LNCAP (cell line): ENCODE measurements around the gene RGL1.

Experiments used
- CTCF ChIP-seq: fragments of 450-650 bp; IDR thresholded peaks from 2 replicates; pipeline ENCODE4 v1.5.1; 2017; ENCODE audit warnings: mild to moderate bottlenecking

The RGL1 gene

DNA sequence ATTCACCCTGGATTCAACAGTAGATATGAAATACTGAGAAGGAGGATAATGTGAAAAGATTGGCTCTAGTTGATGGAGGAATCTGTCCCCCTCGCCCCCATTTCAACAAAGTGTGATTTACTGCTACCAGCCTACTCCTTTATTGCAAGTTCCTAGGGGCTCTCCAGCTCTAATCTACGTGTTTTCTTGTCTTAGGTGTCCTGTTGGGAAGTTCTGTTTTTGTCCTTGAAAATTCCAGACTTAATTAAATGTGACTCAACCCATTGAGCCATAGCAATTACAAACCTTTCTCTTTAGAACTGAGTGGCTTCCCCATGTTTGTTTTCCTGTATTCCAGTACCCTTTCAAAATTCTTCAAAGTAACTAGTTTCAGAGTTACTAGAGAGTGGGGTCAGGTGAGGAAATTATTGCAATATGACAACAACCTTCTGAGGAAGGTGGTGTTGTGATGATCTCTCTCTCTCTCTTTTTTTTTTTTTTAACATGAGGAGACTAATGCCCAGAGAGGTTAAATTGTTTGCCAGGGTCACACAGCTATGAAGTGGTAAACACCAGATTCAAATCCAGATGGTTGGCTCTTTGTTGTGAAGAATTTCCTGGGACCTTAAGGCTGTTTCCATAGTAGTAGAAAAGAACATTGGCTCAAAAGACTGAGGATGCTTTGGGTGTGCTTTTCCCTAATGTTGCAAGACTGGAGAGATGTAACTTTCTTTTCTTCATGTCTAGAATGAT lies 3.5 kb downstream of the RGL1 start:
- TF ChIP-seq CTCF: no peak

DNA sequence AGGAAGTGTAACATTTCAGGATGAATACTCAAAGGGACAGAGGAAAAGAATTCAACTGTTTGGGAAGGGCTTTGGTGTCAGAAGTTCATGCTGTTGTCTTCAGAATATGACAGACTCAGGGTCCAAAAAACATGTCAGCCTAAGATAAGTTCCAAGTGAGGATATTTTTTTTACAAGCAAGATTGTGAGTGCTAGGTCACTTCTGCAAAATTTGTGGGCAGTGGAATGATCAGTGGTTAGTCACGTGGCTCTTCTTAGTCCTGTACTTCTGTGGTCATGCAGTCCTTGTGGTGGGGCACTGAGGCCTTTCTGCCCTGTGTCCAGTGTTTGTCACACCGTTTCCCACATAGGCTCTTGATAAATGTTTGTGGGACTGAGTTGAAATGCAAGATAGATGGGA lies 5.2 kb downstream of the RGL1 start:
- TF ChIP-seq CTCF: no peak

GRCh38 chr1:183810756-183811544 lies 6.0 kb downstream of the RGL1 start:
- no peak for TF ChIP-seq CTCF

- TF ChIP-seq CTCF: no peak
Measured at GRCh38 chr1:183812128-183812527, 7.2 kb downstream of the RGL1 start.

DNA sequence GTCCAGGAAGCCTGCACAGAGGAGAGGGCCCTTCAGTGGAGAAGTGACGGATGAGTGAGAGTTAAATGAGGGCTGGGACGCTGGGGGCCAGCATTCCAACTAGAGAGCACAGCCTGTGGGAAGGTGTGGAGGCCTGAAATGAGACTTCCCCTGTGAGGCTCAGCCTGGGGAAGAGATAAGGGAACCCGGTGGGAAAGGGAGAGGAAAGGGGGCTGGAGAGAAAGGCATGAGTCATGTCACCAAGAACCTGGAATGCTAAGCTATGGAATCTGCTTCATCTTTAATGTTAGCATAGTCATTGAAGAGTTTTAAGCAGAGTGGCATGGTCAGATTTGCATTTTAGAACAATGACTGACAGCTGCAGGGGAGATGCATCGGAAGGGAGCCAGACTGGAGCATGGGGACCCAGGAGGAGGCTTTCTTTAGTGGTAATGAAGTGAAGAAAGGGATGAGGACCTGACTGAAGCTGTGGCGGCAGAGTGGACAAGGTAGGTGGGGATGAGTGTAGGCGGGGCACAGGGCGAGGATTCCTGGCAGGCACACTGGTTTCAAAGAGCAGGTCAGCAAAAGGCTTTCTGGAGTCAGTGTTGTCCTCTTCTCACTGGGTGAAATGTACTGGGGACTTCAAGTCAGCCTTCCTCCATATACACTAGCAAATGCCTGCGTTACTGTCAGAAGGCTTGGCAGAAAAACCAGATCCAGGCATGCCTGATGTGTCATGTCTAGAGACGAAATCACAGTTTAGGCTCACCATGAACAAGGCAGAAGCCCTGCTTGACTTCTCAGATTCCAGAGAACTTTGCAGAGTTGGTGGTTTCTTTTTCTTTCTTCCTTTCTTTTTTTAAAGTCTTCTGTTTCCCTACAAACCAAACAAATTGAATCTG lies 8.0 kb downstream of the RGL1 start:
- no peak for TF ChIP-seq CTCF

DNA sequence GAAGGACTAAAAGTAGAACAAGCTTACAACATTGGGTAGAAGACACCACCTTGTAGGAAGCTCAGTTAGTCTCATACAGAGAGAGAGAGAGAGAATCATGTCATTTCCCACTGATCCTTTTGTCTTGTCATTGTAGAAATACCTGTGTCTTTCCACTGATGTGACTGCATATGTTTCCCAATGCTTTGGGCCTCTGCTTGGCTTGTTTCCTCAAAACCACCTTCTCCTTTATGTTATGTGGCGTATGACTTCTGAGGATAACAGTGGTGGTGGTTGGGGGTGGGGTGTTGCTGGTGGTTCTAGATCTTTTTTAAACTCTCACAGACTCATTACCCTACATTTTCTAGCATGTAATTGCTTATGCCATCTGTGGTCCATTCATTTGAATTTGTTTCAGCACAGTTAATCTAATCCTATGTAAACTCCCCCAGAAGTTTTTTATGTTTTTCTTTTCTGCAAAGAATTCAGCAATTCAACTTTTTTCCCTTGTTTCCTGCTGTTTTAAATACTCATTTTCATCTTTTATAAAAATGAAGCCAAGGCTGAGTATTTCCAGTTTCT lies 9.3 kb downstream of the RGL1 start:
- TF ChIP-seq CTCF: no peak

DNA sequence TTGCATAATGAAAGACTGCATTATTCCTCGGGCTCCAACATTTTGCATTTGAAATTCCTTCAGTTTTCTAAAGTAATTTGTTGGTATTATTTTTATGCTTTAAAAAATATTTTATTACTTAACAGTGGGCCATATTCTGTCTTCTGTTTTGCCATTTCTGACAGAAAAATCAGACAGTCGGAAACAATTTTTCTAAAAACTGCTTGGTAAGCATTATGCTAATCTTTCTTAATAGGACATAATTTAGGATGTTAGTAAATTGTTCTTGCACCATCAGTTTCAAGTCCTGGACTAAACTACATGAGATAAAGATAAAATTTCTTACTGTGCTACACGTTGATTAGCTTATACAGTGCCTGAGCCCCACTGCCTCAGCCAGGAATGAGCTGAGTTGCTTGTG lies 11.2 kb downstream of the RGL1 start:
- no peak for TF ChIP-seq CTCF
